ENCODE measurements around the gene FGF1.

- TF ChIP-seq CTCF (IDR thresholded peaks at IDR 0.05) (no peak), EZH2 (IDR thresholded peaks at IDR 0.05) (no peak)
Measured at GRCh38 chr5:142679744-142680143, 6.1 kb downstream of the FGF1 start.
